Transverse colon (tissue), 4 donors: Measurements from ENCODE around the gene ZNF516.

Source experiments
- CTCF ChIP-seq, 5 experiments: fragments of 200-600 bp in 3 of 5; fragments of 450-650 bp in 2 of 5; sonication (generic) in 3 of 5; IDR thresholded peaks; 1 replicate in 2 of 5; 2 replicates in 3 of 5; pipeline ENCODE4 v1.5.1; 2016 to 2017; ENCODE audit warnings: antibody characterized with exemption in 5 of 5, inconsistent platforms in 3 of 5, mild to moderate bottlenecking in 2 of 5, moderate library complexity in 1 of 5
- POLR2AphosphoS5 ChIP-seq, 3 donors: sonication (generic); formaldehyde crosslinking; IDR thresholded peaks; one replicate each; pipeline ENCODE4 v1.6.1; 2016; ENCODE audit warnings: antibody characterized with exemption in 3 of 3

- TF ChIP-seq CTCF (IDR thresholded peaks at IDR 0.05) (no peak), POLR2AphosphoS5 (IDR thresholded peaks at IDR 0.05) (no peak)
Measured at GRCh38 chr18:76353500-76353899, 141.5 kb downstream of the ZNF516 start.
